HG03558 (cell line): Measurements from ENCODE around the gene FES.
A peak's percentile ranks its signal among the peaks of the same experiment; 100 is the strongest.
"Not testable (repeated sequence)": the region's sequence is repeated elsewhere in the genome, so short reads cannot be mapped to it uniquely, and the experiment has no call there.

ENCODE experiments used
- ATAC-seq: cut with Tn5 transposase; IDR thresholded peaks from one replicate; pipeline ENCODE4 v1.9.1; 2021; ENCODE audit warnings: moderate number of reproducible peaks; ENCODE audit not compliant: unreplicated experiment; ENCODE audit errors: extremely low read depth

The FES gene

DNA sequence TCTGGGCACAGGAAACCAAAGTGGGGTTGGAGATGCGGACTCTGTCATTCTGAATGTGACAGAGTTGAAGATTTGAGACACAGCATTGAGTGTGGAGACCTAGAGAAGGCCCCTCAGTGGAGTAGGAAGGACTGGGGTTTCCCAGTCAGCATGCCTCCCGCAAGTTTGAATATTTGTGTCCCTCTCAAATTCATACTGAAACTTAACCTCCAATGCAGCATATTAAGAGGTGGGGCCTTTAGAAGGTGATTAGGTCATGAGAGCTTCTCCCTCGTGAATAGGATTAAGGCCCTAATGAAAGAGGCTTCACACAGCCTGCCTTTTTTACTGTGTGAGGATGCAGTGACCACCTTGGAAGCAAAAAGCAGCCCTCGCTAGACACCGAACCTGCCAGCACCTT lies 40.1 kb downstream of the FES start:
- peak; percentile 44 for ATAC-seq

DNA sequence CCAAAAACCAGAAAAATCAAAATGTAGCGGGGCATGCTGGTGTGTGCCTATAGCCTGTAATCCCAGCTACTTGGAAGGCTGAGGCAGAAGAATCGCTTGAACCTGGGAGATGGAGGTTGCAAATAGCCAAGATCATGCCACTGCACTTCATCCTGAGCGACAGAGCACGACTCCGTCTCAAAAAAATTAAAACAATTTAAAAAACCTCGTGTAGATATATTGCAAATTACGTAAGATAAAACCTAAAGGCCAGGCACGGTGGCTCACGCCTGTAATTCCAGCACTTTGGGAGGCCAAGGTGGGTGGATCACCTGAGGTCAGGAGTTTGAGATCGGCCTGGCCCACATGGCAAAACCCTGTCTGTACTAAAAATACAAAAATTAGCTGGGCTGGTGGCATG lies 42.5 kb downstream of the FES start:
- not testable (repeated sequence) for ATAC-seq

DNA sequence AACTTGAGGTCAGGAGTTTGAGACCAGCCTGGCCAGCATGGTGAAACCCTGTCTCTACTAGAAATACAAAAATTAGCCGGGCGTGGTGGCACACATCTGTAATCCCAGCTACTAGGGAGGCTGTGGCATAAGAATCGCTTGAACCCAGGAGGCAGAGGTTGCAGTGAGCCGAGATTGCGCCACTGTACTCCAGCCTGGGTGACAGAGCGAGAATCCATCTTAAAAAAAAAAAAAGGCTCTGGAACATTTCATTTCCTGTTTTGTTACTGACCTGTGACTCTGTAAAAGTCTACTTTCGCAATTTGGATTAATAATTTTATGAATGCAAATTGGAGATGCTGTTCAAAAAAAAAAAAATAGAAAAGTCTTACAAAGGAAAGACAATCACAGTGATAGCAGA lies 43.8 kb downstream of the FES start:
- not testable (repeated sequence) for ATAC-seq

DNA sequence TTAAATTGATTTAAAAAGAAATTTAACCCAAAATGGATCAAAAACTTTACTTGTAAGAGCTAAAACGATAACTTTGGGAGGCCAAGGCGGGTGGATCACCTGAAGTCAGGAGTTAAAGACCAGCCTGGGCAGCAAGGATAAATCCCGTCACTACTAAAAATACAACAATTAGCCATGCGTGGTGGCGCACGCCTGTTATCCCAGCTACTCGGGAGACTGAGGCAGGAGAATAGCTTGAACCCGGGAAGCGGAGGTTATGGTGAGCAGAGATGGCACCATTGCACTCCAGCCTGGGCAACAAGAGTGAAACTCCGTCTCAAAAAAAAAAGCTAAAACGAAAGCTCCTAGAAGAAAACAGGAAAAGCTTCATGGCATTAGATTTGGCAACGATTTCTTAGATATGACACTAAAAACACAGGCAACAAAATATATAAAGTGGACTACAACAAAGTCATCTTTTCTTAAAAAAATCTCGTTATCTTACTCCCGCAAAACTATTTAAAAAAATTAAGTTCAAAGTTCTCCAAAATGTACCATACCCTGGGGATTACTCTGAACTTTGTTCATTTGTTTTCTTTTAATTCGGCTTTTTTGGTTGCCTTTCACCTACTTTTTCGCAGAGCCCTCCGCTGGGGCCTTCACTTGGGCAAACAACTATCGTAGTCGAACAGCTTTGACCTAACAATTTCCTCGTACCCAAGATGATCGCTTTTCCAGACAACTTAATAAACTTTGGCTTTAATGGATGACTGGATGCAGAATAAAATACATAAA lies 45.1 kb downstream of the FES start:
- no peak for ATAC-seq

DNA sequence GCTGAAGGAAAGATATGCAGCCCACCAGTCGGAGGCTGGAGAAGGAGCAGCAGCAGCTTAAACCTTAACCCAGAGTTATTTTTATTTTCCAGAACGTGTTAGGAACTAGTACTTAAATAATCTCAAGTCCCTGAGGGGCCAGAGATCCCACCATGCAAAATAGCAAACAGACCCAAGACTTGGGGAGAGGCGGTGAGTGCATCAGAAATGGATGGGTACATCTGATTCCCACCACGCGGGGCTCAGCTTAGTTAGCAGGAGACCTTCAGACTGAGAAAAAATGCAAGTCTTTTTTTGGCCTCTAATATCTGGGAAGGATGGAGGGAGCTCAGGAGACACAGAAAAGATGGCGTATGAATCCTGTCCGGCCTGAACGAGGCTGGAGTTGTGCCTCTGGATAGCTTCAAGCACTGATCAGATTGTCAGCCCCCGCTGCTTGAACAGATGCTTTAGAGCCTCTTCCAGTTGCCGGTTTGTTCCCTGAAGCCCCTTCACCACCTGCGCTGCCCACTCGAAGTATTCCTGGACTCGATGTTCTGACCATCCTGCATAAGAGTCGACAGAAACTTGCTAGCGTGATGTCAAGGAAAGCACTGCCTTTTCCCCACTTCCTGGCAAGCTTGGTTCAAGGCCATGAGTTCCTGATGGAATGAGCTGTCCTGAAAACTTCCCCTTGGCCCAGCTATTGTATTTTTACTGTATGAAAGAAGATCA lies 46.7 kb downstream of the FES start:
- no peak for ATAC-seq

DNA sequence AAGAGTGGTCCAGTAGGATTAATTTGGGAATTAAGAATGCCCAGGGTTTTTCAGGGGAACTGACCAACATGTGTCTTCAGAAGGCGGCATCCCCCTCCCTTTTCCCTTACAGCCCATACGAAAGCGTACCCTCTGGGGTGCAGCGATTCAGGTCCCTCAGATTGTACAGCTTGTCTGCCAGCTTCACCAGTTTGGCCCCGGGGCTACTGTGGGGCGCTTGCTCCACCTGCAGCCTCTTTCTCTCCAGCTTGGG lies 47.2 kb downstream of the FES start:
- no peak for ATAC-seq

DNA sequence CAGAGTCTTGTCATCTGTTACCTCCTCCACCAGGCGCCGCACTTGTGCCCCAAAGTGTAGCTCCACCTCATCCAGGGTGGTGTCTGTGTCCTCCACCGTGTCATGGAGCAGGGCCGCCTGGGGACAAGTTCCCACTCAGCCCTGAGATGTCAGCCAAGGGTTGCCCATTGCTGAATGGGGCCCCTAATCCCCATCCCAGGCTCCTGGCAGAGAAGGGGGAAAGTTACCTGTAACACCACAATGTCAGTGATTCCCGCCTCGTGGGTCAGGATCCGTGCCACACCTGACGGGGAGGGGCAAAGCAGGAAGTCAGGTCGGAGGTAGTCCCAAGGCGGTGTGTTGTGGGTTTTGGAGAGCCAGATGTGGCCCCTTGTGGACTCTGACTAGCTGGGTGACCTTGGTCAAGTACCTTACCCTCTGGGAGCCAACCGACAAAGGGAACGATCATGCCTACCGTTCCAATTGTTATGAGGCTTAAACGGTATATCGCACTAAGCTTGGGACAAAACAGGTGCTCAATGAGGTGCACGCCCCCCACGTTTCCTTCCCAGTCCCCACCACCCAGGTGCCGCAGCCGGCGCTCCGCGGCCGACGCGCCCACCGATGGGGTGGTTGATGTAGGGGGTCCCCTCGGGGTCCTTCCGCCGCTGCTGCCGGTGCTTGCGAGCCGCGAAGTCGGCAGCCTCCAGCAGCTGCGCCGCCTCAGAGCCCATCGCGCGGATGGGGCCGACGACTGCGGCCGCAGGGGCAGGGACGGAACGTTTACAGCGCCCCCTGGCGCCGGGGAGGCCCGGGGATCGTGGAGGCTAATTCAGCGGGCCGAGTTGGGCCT lies 47.7 kb downstream of the FES start, which contains the start of gene HDDC3:
Gene HDDC3, minus strand, starts transcription at position 722 of the 832 bp plus-strand sequence. Its CDS starts 9 bp downstream, at position 713.
- peak; percentile 36 for ATAC-seq

DNA sequence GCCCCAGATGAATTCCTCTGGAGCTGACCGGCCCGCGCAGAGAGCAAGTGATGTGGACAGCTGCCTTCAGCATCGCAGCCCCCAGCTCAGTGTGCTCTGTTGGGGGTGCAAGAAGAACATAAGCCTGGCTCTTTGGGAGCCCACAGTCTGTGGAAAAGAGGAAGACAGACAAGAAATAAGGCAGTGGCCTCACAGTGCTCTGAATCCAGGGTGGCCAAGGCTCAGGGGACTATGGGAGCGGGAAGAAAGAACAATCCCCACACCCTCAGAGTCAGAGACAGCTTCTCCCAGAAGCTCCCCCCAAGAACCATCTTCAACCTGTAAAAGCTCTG lies 48.3 kb downstream of the FES start:
- ATAC-seq: no peak

DNA sequence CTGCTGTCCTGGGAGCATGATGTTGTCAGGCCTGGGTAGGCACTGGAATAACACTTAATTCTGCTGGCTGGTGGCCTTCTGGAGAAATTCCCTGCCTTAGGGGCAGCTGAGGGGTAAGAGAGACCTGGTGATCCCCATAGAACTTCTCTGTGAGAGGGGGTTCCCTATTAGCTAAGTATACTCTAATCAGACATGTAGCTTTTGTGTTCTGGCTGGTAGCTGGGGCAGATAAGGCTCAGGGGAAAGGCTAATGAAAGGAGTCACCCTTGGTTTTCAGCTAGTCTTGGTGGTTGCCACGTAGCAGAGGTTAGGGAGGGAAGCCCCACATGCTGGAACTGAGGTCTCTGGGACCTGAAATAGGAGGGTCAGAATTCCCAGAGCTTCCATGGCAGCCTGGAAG lies 49.0 kb downstream of the FES start:
- no peak for ATAC-seq

DNA sequence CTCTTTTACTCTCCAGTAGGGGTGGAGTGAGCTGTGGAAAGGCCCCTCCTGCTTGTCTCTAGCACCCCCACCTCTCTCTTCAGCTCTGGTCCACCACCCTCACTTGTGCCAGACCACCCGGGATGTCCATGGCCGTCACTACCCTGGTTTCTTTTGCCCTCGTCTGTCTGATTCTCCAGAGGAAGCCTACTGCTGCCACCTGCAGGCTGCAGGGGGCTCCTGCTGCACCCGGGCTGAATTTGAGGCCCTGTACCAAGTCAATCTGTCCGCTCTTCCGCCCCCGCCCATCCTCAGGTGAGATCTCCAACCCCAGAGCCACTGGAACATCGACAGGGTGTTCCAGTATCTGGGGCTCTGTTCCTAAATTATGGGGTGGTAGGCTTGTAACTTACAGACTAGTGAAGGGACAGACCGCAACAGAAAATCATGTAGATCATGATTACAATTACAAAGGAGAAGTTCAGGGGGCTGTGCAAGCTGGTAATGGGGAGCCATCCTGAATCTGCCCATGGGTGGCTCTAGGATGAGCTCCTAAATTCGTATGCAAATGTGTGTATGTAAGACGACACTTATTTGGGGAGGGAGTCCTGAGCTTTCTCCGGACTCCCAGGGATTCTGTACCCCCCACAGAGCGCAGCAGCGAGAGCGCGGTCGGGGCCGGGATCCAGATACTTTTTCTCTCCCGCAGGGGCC lies 50.1 kb downstream of the FES start:
- no peak for ATAC-seq

DNA sequence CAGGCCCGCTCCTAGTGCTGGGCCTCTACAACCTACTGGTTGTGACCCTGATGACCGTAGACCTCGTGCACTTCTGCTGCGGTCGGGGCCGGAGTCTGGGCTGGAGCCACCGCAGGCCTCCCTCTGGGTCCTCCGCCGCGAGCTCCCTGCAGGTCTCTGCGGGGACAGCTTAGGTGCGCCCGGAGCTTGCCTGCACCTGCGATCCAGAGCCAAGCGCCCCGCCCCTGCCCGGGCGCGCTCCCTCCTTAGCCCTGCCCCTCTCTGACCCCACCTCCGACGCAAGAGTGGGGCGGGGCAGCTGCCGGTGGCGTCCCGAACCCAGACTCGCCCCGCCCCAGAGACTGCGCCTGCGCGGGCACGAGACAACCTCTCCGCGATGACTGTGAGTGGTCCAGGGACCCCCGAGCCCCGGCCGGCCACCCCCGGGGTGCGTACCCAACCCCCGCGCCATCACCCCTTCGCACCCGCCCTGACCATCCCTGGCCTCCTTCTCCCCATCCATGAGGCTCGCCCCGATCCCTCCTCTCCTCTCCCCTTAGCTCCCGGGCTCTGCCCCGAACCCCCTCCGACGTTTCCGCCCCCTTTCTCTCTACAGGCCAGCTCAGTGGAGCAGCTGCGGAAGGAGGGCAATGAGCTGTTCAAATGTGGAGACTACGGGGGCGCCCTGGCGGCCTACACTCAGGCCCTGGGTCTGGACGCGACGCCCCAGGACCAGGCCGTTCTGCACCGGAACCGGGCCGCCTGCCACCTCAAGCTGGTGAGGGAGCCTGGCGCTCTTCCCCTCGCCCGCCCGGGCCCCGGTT lies 50.8 kb downstream of the FES start, which contains the start of gene UNC45A:
Gene UNC45A, plus strand, starts transcription at position 337 of the 803 bp plus-strand sequence. Its CDS starts 40 bp downstream, at position 377.
- ATAC-seq: peak; percentile 28

DNA sequence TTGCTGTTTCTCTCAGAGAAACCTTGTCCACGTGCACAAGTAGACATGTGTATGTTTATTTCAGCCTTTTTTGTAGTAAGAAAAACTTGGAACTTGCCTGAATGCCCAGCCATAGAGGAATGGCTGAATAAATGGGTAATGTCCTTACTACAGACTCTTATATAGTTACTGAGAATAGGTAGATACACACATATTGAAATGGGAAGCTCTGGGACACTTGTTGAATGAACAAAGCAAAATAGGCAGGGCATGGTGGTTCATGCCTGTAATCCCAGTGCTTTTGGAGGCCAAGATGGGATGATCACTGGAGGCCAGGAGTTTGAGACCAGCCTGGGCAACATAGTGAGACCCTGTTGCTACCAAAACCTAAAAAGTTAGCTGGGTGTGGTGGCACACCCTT lies 52.5 kb downstream of the FES start:
- ATAC-seq: no peak

DNA sequence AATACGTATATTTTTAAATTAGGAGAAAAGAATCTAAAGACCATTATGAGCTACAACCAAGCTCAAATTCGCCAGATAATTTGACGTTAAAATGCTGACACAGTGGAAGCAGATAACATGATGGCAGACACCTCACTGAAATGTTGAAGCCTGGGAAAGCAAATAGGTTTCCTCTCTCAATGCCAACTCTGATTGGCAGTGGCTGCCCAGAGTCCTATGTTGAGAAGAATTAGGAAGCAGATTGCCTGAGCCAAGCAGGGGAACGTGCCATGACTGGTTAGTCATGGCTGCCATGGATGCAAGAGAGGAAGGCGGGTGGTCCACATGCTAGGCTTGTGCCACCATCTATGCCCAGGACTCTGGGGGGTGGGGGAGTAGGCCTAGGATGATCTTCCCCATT lies 54.0 kb downstream of the FES start:
- ATAC-seq: no peak

DNA sequence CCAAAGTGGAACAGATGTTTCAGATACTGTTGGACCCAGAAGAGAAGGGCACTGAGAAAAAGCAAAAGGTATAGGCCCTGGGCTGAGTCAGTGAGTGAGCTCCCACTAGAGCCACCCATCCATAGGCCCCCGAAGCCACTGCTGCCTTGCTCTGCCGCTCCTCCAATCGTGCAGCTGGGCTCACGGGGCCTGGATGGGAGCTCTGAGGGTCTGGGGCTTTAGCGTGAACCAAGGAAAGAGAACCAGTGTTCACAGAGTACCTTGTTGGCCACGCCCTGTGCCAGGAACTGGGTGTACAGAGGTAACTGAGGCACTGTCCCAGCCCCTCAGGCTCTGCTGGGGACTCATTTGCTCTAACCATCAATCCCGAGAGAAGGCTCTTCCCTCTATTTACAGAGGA lies 55.5 kb downstream of the FES start:
- no peak for ATAC-seq

DNA sequence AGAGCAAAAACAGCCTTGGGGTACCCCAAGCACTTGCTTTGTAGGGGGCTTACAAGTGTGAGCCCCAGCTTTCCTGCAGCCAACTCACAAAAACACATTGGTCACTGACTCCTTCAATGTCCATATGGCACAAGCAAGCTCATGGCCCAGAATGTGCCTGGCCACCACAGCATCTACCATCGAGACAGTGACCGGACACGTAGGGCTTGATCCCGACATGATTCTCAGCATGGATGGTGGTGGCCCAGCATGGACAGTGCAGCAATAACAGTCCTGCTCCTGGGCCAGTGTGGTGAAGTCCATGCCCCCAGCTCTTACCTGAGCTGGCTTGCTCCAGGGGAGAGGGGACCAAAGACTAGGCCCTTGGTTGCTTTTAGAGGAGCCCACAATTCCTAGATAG lies 56.7 kb downstream of the FES start:
- no peak for ATAC-seq

DNA sequence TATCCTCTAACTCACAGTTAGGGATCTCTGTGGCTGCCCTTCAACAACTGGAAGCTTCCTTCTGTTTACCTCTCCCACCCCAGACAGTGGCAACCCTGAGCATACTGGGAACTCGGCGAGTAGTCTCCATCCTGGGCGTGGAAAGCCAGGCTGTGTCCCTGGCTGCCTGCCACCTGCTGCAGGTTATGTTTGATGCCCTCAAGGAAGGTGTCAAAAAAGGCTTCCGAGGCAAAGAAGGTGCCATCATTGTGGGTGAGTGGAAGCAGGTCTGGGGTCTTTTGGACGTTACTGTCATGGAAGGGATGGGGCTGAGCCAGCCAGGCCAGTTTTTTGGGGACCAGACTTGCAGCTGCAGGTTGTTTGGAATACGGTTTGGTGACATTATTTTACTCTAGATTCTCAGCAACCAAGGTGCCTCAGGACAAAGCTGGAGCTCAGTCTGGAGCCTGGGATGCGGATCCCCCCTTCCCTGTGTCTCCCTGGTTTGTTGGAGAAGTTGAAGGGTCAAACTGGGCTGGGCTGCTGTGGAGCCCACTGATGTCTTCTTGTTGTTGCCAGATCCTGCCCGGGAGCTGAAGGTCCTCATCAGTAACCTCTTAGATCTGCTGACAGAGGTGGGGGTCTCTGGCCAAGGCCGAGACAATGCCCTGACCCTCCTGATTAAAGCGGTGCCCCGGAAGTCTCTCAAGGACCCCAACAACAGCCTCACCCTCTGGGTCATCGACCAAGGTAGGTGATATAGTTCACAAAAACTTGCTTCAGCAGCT lies 58.2 kb downstream of the FES start:
- no peak for ATAC-seq

DNA sequence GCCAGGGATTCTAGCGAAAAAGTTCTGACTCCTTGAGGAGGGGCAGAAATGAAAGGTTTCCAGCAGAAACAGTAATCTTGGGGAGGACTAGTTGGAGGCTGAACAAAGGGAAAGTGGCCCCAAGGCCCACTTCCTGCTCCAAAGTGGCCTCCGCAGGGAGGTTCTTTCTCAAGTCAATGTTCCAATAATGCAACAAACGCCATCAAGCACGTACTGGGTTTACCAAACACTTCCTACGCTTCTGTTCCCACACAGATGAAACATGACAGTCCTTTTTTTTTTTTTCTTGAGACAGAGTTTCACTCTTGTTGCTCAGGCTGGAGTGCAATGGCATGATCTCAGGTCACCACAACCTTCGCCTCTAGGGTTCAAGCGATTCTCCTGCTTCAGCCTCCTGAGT lies 60.8 kb downstream of the FES start:
- ATAC-seq: no peak
